GM20000 (cell line): ENCODE measurements around the gene PYGM.

ENCODE experiments used
- DNase-seq: peaks from one replicate; pipeline ENCODE4 v3.0.0; 2012; ENCODE audit warnings: low spot score
- CTCF ChIP-seq: IDR thresholded peaks from 2 replicates; pipeline ENCODE4 v1.5.1; 2012; ENCODE audit warnings: mild to moderate bottlenecking, control low read depth; ENCODE audit errors: extremely low read depth, missing control alignments

PYGM gene

GRCh38 chr11:64759722-64760719, at the start of gene PYGM:
Gene PYGM, minus strand, starts transcription at chr11:64759974. Its CDS starts 76 bp downstream, at chr11:64759898.
- no peak for TF ChIP-seq CTCF
- DNase-seq = peak; percentile 19

- no peak for DNase-seq
- no peak for TF ChIP-seq CTCF
Measured at GRCh38 chr11:64805481-64805880, 45.7 kb upstream of the PYGM start.

GRCh38 chr11:64804346-64805210, 44.8 kb upstream of the PYGM start:
- TF ChIP-seq CTCF = no peak
- no peak for DNase-seq

GRCh38 chr11:64803846-64804345, 44.1 kb upstream of the PYGM start:
- DNase-seq = no peak
- TF ChIP-seq CTCF = no peak

GRCh38 chr11:64803158-64803845, 43.5 kb upstream of the PYGM start, which contains the start of gene MAP4K2:
Gene MAP4K2, minus strand, starts transcription at chr11:64803214. Its CDS starts 65 bp downstream, at chr11:64803149.
- TF ChIP-seq CTCF = no peak
- peak; percentile 99 for DNase-seq

GRCh38 chr11:64802370-64803157, 42.8 kb upstream of the PYGM start:
- peak; percentile 57 for DNase-seq
- TF ChIP-seq CTCF = no peak
